ENCODE measurements around the gene SRSF3.

Gene SRSF3

GRCh38 chr6:36594029-36594815 is at the start of gene SRSF3:
Gene SRSF3 (plus strand): TSS chr6:36594362. CDS start chr6:36596763, 2,401 bp downstream.
- no peak for TF ChIP-seq GATA3 (IDR thresholded peaks at IDR 0.05; ENCODE audit: low read depth, low read length)

DNA sequence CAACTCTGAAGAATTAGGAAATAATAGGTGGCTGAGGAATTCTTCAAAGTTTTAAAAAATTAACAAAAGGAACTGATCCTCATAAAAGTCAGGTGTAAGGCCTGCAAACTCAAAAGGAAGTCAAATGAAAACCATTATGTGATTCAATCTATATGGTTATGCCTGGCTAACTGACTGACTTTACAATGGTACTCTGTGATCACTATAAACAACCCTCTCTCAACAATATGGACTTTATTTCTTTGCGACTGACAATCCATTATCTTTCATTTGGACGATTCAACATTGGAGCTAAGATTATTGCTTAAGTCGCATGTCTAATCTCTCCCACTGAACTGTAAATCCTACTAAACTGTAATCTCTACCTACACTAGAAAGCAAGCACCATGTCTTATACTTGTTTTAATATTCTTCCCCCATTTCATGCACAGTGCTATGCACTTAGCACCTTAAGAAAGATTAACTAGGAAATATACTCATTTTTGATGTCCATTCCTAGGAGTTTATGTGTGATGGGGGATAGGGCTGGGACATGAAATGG is 48.3 kb upstream of the SRSF3 start:
- no peak for TF ChIP-seq GATA3 (IDR thresholded peaks at IDR 0.05; ENCODE audit: low read depth, low read length)
- TF ChIP-seq GATA2 (IDR thresholded peaks at IDR 0.05; ENCODE audit: low read depth, low read length) = no peak

GRCh38 chr6:36546308-36546919 is 47.7 kb upstream of the SRSF3 start:
- TF ChIP-seq GATA3 (IDR thresholded peaks at IDR 0.05; ENCODE audit: low read depth, low read length) (no peak), GATA2 (IDR thresholded peaks at IDR 0.05; ENCODE audit: low read depth, low read length) (no peak)

GRCh38 chr6:36546920-36547645 is 47.1 kb upstream of the SRSF3 start, which contains the start of gene STK38:
Gene STK38 (minus strand): TSS chr6:36547479. CDS start chr6:36540202, 7,277 bp downstream.
- TF ChIP-seq GATA3 (IDR thresholded peaks at IDR 0.05; ENCODE audit: low read depth, low read length) (no peak), GATA2 (IDR thresholded peaks at IDR 0.05; ENCODE audit: low read depth, low read length) (no peak)

- TF ChIP-seq GATA3 (IDR thresholded peaks at IDR 0.05; ENCODE audit: low read depth, low read length) = no peak
- no peak for TF ChIP-seq GATA2 (IDR thresholded peaks at IDR 0.05; ENCODE audit: low read depth, low read length)
Measured at GRCh38 chr6:36547646-36548400, 46.3 kb upstream of the SRSF3 start.

- TF ChIP-seq GATA2 (IDR thresholded peaks at IDR 0.05; ENCODE audit: low read depth, low read length) (no peak), GATA3 (IDR thresholded peaks at IDR 0.05; ENCODE audit: low read depth, low read length) (no peak)
Measured at GRCh38 chr6:36548401-36548743, 45.8 kb upstream of the SRSF3 start.

DNA sequence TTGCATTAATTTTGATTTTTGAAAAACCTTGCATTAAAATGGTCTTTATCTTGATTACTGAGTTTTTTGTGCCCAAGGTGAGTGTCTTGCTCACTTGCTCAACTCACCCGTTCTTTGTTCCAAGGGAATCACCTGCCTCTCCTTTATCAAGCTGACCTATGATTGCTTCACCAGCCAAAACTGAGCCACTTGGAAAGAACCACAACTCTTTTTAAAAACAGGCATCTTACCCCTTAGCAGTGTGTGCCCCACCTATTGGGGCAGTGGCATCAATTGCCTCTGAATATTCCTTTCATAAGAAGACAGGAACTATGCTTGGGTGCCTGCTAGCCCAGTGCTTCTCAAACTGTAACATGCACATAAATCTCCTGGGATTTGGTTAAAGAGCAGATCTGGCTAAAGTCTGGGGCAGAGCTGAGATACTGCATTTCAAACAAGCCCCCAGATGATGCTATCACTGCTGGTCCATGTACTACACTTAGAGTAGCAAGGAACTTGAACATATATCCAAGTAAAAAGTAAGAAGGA is 43.6 kb upstream of the SRSF3 start:
- TF ChIP-seq GATA3 (IDR thresholded peaks at IDR 0.05; ENCODE audit: low read depth, low read length) (no peak), GATA2 (IDR thresholded peaks at IDR 0.05; ENCODE audit: low read depth, low read length) (no peak)

GRCh38 chr6:36555750-36556252 is 38.4 kb upstream of the SRSF3 start:
- TF ChIP-seq GATA2 (IDR thresholded peaks at IDR 0.05; ENCODE audit: low read depth, low read length) (no peak), GATA3 (IDR thresholded peaks at IDR 0.05; ENCODE audit: low read depth, low read length) (no peak)

- TF ChIP-seq GATA2 (IDR thresholded peaks at IDR 0.05; ENCODE audit: low read depth, low read length) = no peak
- TF ChIP-seq GATA3 (IDR thresholded peaks at IDR 0.05; ENCODE audit: low read depth, low read length) = no peak
Measured at GRCh38 chr6:36556281-36556680, 37.9 kb upstream of the SRSF3 start.

DNA sequence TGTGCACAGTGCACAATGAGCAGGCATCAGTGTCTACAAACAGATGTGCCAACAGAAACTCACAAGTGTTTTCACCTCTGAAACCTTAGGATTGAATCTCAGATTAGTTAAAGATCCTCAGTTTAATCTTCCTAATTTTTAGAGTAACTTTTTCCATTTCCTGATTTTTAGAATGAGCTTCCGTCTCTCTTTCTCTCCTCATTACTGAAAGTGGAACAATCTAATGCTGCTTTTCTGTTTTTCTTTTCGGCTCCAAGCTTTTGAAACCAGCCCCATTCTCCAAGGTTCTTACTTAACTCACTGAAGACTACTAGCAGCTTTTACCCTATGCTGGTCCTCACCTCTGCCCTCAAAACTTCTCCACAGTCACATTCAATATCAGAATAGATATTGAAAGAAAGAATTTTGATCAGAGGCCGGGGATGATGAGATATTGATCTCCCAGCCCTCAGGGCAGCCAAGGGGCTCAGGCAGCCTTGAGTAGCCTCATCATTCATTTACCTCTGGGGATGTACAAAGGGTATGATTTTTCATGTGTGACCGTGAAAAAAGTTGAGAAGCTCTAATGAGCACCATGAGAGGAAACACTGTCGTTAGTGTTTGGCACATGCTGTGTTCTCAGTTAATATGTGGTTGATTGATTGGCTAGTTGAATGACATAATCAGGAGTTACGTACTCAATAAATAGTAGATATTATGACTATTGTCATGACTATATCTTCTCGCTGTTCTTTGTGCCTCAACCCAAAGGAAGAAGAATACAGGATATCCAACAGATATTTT is 35.0 kb upstream of the SRSF3 start:
- no peak for TF ChIP-seq GATA2 (IDR thresholded peaks at IDR 0.05; ENCODE audit: low read depth, low read length)
- TF ChIP-seq GATA3 (IDR thresholded peaks at IDR 0.05; ENCODE audit: low read depth, low read length) = no peak

DNA sequence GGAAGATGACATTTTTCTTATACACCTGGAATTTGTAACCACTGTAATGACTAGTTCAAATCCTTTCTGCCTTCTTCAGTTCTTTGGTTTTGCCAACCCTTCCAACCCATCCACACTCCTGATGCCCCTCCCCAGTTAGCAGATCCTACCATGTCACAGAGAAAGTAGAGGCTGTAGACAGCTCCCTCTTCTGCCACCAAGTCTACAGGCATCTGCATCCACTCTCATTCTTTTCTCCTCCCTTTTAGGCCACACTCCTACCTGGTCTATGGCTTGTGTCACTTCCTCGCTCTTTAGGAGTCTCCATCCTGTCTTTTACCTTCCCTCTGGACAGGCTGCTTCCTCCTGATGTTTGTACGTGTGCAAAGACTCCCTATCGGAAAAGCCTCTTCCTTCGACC is 33.3 kb upstream of the SRSF3 start:
- TF ChIP-seq GATA2 (IDR thresholded peaks at IDR 0.05; ENCODE audit: low read depth, low read length) (no peak), GATA3 (IDR thresholded peaks at IDR 0.05; ENCODE audit: low read depth, low read length) (no peak)

- no peak for TF ChIP-seq GATA3 (IDR thresholded peaks at IDR 0.05; ENCODE audit: low read depth, low read length)
- TF ChIP-seq GATA2 (IDR thresholded peaks at IDR 0.05; ENCODE audit: low read depth, low read length) = no peak
Measured at GRCh38 chr6:36563237-36563927, 30.8 kb upstream of the SRSF3 start.

Measured in SH-SY5Y (cell line).